SU-DHL-6 (cell line): ENCODE measurements around the gene DNAJB4.

Experiments used
- H2AFZ ChIP-seq: fragments of 200-600 bp; sonication (generic); 2 replicates; pipeline ENCODE4 v1.6.1; 2014; ENCODE audit warnings: low read depth, mild to moderate bottlenecking, moderate library complexity, mixed read lengths, antibody characterized with exemption, low read length; ENCODE audit not compliant: severe bottlenecking
- H3F3A ChIP-seq: fragments of 200-600 bp; shearing (Covaris generic); 2 replicates; pipeline ENCODE4 v1.6.0; 2016; ENCODE audit warnings: antibody characterized with exemption, mild to moderate bottlenecking; ENCODE audit not compliant: insufficient read depth
- H3K27ac ChIP-seq: fragments of 200-600 bp; sonication (generic); 2 replicates; pipeline ENCODE4 v1.5.1; 2016; ENCODE audit warnings: low read depth, mild to moderate bottlenecking, low read length, moderate library complexity, mixed read lengths
- H3K27me3 ChIP-seq: fragments of 200-600 bp; sonication (generic), shearing (Covaris generic); 2 replicates; pipeline ENCODE4 v1.6.0; 2014; ENCODE audit warnings: mild to moderate bottlenecking, low read length
- H3K36me3 ChIP-seq: fragments of 200-600 bp; sonication (generic); 2 replicates; pipeline ENCODE4 v1.6.1; 2014; ENCODE audit warnings: mild to moderate bottlenecking, low read length, mixed read lengths
- H3K4me2 ChIP-seq: fragments of 300-600, 200-600 bp; shearing (Covaris generic), sonication (generic); 2 replicates; pipeline ENCODE4 v1.6.0; 2014; ENCODE audit warnings: low read length, low read depth, mild to moderate bottlenecking; ENCODE audit not compliant: poor library complexity, severe bottlenecking
- H3K4me3 ChIP-seq: fragments of 200-600 bp; sonication (generic); 2 replicates; pipeline ENCODE4 v1.5.1; 2014; ENCODE audit warnings: antibody characterized with exemption, low read length, mild to moderate bottlenecking, mixed read lengths; ENCODE audit not compliant: insufficient read depth, poor library complexity, severe bottlenecking
- H3K79me2 ChIP-seq: fragments of 200-600 bp; sonication (generic); 2 replicates; pipeline ENCODE4 v1.6.1; 2014; ENCODE audit warnings: mild to moderate bottlenecking, low read length, moderate library complexity; ENCODE audit not compliant: insufficient read depth
- H3K9ac ChIP-seq: fragments of 200-600 bp; sonication (generic); 2 replicates; pipeline ENCODE4 v1.7.0; 2014; ENCODE audit warnings: mild to moderate bottlenecking, low read length
- H3K9me2 ChIP-seq: fragments of 200-600 bp; sonication (generic); replicated peaks from 2 replicates; pipeline ENCODE4 v1.6.1; 2014; ENCODE audit warnings: low read length; ENCODE audit not compliant: insufficient read depth
- H3K9me3 ChIP-seq: fragments of 200-600 bp; sonication (generic); 2 replicates; pipeline ENCODE4 v1.6.1; 2014; ENCODE audit warnings: low read length, mixed read lengths; ENCODE audit not compliant: insufficient read depth
- H4K20me1 ChIP-seq: fragments of 200-600 bp; sonication (generic); 2 replicates; pipeline ENCODE4 v1.6.1; 2014; ENCODE audit warnings: low read depth, mild to moderate bottlenecking, antibody characterized with exemption, low read length, moderate library complexity, mixed read lengths
- EZH2phosphoT487 ChIP-seq: fragments of 200-600 bp; sonication (generic), shearing (Covaris generic); conservative IDR thresholded peaks from 2 replicates; pipeline ENCODE4 v1.6.1; 2018; ENCODE audit warnings: mild to moderate bottlenecking, antibody characterized with exemption, low read length, moderate library complexity, mixed read lengths
- TF ChIP-seq, protein P1 (sequence below): fragments of 200-600 bp; sonication (generic); IDR thresholded peaks from one replicate; pipeline ENCODE4 v1.5.1; 2017; ENCODE audit warnings: antibody characterized with exemption, mild to moderate bottlenecking, low read length, moderate library complexity; ENCODE audit not compliant: insufficient read depth, poor library complexity, severe bottlenecking

DNAJB4 gene

DNA sequence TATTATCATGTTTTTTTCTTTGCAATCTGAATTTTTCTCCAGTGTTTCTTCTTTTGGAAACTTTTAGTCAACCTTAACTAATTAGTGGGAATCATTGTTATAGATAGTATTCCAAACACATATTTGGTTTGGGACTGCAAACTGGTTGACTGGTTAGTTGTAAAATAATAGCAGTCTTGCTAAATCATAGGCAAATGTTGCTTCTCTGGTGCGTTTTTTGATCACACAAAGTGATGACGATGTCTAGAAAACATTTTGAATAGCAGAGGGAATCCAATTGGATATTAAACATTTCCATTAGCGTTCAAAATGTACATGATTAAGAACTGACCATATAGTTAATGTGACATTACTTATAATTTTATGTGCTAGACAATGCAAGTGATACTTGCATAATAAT lies 4.5 kb downstream of the DNAJB4 start:
- Histone ChIP-seq H3K9me3 (no peaks in the 10 kb centered on the region), H3K27ac (no peak overlapping the region), H3K79me2 (peaks cover 3% of the 10 kb centered on the region), H3F3A (peaks cover 6% of the 10 kb centered on the region), H3K27me3 (no peaks in the 10 kb centered on the region), H3K9ac (no peak overlapping the region), H3K4me2 (no peak overlapping the region), H2AFZ (no peak overlapping the region), H4K20me1 (no peaks in the 10 kb centered on the region), H3K36me3 (0 out of 2 replicates have a peak, but pooled peaks cover 2% of the 10 kb centered on the region), H3K4me3 (no peak overlapping the region), H3K9me2 (no peaks in the 10 kb centered on the region)
- TF ChIP-seq, protein P1, sequence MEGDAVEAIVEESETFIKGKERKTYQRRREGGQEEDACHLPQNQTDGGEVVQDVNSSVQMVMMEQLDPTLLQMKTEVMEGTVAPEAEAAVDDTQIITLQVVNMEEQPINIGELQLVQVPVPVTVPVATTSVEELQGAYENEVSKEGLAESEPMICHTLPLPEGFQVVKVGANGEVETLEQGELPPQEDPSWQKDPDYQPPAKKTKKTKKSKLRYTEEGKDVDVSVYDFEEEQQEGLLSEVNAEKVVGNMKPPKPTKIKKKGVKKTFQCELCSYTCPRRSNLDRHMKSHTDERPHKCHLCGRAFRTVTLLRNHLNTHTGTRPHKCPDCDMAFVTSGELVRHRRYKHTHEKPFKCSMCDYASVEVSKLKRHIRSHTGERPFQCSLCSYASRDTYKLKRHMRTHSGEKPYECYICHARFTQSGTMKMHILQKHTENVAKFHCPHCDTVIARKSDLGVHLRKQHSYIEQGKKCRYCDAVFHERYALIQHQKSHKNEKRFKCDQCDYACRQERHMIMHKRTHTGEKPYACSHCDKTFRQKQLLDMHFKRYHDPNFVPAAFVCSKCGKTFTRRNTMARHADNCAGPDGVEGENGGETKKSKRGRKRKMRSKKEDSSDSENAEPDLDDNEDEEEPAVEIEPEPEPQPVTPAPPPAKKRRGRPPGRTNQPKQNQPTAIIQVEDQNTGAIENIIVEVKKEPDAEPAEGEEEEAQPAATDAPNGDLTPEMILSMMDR: no peak
- no peak for TF ChIP-seq EZH2phosphoT487

DNA sequence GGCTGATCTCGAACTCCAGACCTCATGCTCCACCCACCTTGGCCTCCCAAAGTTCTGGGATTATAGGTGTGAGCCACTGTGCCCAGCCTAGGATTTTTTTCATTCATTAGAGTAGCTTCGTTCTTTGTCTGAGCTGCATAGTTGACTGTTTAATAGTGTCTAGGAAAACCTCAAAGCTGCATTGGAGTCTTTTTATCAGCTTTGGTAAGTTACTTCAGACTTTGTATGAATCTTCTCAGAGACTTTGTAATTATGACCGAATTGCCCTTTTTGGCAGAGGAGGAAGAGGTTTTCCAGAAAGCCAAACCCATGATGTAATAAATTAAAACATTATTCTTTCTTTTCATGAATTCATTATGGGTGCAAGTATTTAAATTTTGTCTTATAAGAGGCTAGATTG lies 5.1 kb downstream of the DNAJB4 start:
- Histone ChIP-seq H3F3A (0 out of 2 replicates have a peak, but pooled peaks cover under 1% of the 10 kb centered on the region), H3K79me2 (peaks cover 3% of the 10 kb centered on the region), H4K20me1 (no peaks in the 10 kb centered on the region), H3K36me3 (0 out of 2 replicates have a peak, but pooled peaks cover 2% of the 10 kb centered on the region), H3K9me2 (no peaks in the 10 kb centered on the region), H3K27ac (no peak overlapping the region), H3K4me3 (no peak overlapping the region), H3K9me3 (no peaks in the 10 kb centered on the region), H3K4me2 (no peak overlapping the region), H3K27me3 (no peaks in the 10 kb centered on the region), H3K9ac (no peak overlapping the region), H2AFZ (no peak overlapping the region)
- no peak for TF ChIP-seq EZH2phosphoT487
- TF ChIP-seq, protein P1: no peak

DNA sequence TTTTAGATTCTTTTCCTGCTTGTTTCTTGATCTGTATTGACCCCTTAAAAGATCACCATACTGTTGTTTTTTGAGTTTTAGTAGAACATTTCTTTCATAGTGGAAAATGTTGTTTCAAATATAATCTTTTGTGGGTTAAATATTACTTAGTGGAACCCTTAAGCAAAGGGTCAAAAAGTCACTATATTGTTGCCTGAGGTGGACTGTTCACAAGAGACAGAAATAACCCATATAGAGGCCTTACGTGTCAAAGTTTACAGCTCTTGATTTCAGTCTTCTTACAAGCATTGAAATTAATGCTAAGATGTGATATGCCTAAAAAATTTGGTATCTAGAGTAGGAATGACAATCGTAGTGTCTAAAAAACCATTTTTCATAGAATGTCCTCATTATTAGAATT lies 6.3 kb downstream of the DNAJB4 start:
- H3K4me2 ChIP-seq: no peak overlapping the region
- H3K79me2 ChIP-seq: peaks cover 3% of the 10 kb centered on the region
- no peaks in the 10 kb centered on the region for H4K20me1 ChIP-seq

More for the DNA sequence above, 6.3 kb downstream of the DNAJB4 start:
- TF ChIP-seq, protein P1: no peak
- no peak for TF ChIP-seq EZH2phosphoT487
- Histone ChIP-seq H3K27me3 (no peaks in the 10 kb centered on the region), H3K27ac (no peak overlapping the region), H3K9me3 (no peaks in the 10 kb centered on the region), H3K4me3 (no peak overlapping the region), H3K36me3 (peaks cover 6% of the 10 kb centered on the region; the same call in 1 of the 2 replicates), H2AFZ (no peak overlapping the region), H3F3A (no peaks in the 10 kb centered on the region), H3K9me2 (no peaks in the 10 kb centered on the region), H3K9ac (no peak overlapping the region)
